ENCODE results near the gene TAF11L8. TPM values are rescaled to one million over a fixed set of nuclear protein-coding genes. Genes with fewer than 3 reads are reported as not detected.
"Not testable (repeated sequence)": the region's sequence is repeated elsewhere in the genome, so short reads cannot be mapped to it uniquely, and the experiment has no call there.

Gene TAF11L8
- total RNA-seq (2014; rRNA removed; shearing (Covaris generic)) = not detected in 2 replicates

DNA sequence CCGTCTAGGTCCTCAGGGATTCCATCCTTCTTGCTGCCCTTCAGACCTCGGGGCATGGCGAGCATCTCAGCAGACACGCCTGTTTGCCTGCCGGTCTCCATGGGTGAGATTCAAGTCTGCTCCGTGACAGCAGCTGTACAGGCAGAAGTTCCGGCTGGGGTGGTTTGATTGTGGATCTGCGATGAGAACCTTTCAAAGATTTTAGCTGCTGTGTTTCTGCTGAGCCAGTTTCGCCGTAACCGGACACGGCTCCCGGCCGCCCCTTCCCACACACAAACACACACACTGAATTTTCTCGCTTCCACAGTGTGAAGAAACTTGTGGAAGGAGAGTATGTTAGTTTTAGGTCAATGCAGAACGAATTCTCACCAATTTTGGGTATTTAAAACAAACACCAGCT is at the start of gene TAF11L8:
TAF11L8 (minus strand) TSS at position 101 of the 400 bp plus-strand sequence.
- not testable (repeated sequence) for DNase-seq (ENCODE audit: low read depth)

DNA sequence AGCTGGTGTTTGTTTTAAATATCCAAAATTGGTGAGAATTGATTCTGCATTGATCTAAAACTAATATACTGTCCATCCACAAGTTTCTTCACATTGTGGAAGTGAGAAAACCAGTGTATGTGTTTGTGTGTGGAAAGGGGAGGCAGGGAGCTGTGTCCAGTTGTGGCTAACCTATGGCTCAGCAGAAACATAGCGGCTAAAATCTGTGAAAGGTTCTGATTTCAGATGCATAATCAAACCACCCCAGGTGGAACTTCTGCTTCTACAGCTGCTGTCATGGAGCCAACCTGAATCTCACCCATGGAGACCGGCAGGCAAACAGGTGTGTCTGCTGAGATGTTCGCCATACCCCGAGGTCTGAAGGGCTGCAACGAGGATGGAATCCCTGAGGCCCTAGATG is 43.4 kb upstream of the TAF11L8 start, which contains the start of gene TAF11L14:
TAF11L14 (plus strand) TSS at position 301 of the 400 bp plus-strand sequence.
- no peak for DNase-seq (ENCODE audit: low read depth)

DNA sequence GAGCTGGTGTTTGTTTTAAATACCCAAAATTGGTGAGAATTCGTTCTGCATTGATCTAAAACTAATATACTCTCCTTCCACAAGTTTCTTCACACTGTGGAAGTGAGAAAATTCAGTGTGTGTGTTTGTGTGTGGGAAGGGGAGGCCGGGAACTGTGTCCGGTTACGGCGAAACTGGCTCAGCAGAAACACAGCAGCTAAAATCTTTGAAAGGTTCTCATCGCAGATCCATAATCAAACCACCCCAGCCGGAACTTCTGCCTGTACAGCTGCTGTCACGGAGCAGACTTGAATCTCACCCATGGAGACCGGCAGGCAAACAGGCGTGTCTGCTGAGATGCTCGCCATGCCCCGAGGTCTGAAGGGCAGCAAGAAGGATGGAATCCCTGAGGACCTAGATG is 41.0 kb upstream of the TAF11L8 start, which contains the start of gene TAF11L13:
TAF11L13 (plus strand) TSS at position 301 of the 400 bp plus-strand sequence.
- DNase-seq (ENCODE audit: low read depth) = not testable (repeated sequence)

DNA sequence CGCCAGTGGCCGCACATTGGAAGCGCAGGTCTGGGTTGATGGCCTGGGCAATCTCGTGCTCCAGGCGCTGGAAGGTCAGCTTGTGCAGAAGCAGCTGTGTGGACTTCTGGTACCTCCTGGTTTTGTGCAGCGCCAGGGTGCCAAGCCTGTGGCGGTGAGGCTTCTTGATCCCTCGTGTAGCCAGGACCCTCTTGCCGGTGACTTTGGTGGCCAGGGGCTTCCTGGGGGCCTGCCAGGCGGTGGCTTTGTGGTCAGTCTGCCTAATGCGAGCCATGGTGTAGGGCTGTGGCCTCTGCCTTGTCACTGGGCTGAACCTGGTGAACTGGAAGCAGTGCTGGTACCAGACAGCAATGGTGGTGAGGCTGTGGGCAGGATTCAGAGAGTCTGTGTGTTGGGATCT is 34.9 kb upstream of the TAF11L8 start:
- DNase-seq (ENCODE audit: low read depth) = no peak

DNA sequence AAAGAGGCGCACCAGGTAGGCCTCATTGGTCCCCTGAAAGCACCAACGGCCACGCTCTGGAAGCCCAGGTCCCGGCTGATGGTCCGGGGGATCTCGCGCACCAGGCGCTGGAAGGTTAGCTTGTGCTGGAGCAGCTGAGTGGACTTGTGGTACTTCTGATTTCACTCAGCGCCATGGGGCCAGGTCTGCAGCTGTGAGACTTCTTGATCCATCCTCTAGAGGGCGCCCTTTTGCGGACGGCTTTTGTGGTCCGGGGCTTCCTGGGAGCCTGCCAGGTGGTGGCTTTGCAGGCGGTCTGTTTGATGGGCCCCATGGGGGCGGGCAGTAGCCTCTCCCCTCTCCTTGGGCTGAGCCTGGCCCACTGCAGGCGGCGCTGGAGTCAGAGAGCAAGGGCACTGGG is 29.9 kb upstream of the TAF11L8 start:
- no peak for DNase-seq (ENCODE audit: low read depth)

DNA sequence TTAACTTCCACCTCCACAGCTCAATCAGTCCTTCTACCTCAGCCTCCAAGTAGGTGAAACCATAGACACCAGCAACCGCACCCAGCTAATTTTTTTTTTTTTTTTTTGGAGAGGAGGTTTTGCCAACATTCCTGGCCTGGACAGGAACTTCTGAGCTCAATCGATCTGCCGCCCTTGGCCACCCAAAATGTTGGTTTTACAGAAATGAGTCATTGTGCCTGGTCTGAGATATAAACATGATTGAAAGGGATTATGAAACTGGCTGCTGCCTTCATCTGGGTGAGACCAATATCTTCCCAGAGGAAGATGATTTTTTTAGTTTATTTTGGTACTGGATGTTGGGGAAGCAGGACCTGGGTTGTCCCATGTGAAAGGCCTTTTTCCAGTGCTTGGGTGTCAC is 28.6 kb upstream of the TAF11L8 start:
- no peak for DNase-seq (ENCODE audit: low read depth)

DNA sequence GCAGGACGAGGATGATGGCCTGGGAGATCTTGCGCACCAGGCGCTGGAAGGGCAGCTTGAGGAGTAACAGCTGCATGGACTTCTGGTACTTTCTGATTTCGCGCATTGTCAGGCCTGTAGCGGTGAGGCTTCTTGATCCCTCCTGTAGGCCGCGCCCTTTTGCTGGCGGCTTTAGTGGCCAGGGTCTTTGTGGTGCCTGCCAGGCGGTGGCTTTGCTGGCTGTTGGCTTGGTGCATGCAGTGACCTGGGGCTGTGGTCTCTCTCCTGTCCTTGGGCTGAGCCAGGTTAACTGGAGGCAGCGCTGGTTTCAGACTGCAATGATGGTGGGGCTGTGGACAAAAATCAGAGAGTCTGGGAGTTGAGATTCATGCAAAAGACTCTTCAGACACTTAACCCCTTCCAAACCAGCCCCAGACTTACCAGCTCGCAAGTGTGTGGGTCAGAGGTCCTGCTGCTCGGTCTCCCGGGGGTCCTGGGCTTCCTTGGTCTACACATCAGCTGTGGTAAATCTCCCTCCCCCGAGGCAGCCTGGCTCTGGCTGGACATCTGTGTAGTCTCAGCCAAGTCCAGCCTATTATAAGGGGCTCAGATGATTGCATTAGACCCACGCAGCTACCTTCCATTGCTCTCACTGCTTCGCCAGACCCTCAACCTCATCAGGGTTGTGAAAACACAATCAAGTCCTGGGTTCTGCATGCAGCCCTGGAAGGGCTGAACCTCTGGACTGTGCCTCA is 24.3 kb upstream of the TAF11L8 start:
- no peak for DNase-seq (ENCODE audit: low read depth)

DNA sequence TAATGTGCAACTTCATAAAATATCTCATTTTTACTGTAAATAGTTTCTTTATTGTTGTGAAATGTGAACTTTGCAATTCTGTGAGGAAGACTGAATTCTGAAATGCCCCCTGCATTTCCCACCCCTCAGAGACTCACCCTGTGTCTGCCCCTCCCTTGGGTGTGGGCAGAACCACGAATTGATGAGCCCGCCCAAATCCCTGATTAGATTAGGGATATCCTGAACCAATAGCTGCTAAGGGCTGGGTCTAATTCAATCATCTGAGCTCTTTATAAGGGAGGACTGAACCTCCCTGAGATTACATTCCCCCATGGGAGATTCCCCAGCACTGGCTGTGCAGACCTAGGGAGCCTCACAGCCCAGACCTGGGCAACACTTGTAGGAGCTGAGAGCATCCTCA is 19.3 kb upstream of the TAF11L8 start, which contains the start of gene TAF11L12:
TAF11L12 (plus strand) TSS at position 301 of the 400 bp plus-strand sequence.
- DNase-seq (ENCODE audit: low read depth) = not testable (repeated sequence)

GRCh38 chr5:17607461-17607860 is 16.7 kb upstream of the TAF11L8 start:
- DNase-seq (ENCODE audit: low read depth) = not testable (repeated sequence)

DNA sequence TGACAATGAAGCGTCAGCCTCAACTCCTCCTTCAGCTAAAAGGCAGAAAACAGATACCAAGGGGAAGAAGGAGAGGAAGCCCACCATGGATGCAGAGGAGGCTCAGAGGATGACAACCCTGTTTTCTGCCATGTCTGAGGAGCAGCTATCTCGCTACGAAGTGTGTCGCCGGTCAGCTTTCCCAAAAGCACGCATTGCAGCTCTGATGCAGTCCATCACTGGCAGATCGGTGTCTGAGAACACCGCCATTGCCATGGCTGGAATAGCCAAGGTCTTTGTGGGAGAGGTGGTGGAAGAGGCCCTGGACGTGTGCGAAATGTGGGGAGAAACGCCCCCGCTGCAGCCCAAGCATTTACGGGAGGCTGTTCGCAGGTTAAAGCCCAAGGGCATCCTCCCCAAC is 14.2 kb upstream of the TAF11L8 start:
- no peak for DNase-seq (ENCODE audit: low read depth)

DNA sequence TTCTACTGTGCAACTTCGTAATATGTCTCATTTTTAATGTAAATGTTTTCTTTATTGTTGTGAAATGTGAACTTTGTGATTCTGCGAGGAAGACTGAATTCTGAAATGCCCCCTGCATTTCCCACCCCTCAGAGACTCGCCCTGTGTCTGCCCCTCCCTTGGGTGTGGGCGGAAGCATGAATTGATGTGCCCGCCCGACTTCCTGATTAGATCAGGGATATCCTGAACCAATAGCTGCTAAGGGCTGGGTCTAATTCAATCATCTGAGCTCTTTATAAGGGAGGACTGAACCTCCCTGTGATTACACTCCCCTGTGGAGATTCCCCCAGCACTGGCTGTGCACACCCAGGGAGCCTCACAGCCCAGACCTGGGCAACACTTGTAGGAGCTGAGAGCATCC is 13.1 kb upstream of the TAF11L8 start, which contains the start of gene TAF11L11:
TAF11L11 (plus strand) TSS at position 304 of the 400 bp plus-strand sequence.
- DNase-seq (ENCODE audit: low read depth) = not testable (repeated sequence)

GRCh38 chr5:17597728-17598127 is 7.0 kb upstream of the TAF11L8 start, which contains the start of gene TAF11L10:
TSS of gene TAF11L10 (minus strand) at chr5:17597828.
- not testable (repeated sequence) for DNase-seq (ENCODE audit: low read depth)

DNA sequence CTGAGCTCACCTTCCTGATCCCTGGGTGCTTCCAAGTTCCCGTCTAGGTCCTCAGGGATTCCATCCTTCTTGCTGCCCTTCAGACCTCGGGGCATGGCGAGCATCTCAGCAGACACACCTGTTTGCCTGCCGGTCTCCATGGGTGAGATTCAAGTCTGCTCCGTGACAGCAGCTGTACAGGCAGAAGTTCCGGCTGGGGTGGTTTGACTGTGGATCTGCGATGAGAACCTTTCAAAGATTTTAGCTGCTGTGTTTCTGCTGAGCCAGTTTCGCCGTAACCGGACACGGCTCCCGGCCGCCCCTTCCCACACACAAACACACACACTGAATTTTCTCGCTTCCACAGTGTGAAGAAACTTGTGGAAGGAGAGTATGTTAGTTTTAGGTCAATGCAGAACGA is 3.5 kb upstream of the TAF11L8 start, which contains the start of gene TAF11L9:
TAF11L9 (minus strand) TSS at position 140 of the 400 bp plus-strand sequence.
- not testable (repeated sequence) for DNase-seq (ENCODE audit: low read depth)

GRCh38 chr5:17585658-17586057 is 5.1 kb downstream of the TAF11L8 start, which contains the start of gene TAF11L7:
TSS of gene TAF11L7 (minus strand) at chr5:17585758.
- DNase-seq (ENCODE audit: low read depth) = not testable (repeated sequence)

Other genes starting within 250 kb of the TAF11L8 start
- gene TAF11L2, start 92.7 kb downstream of the TAF11L8 start, total RNA-seq (2014; rRNA removed; shearing (Covaris generic)) = not detected in 2 replicates
- not detected in 2 replicates for gene TAF11L3, start 72.6 kb downstream of the TAF11L8 start, total RNA-seq (2014; rRNA removed; shearing (Covaris generic))
- not detected in 2 replicates for gene TAF11L4, start 69.2 kb downstream of the TAF11L8 start, total RNA-seq (2014; rRNA removed; shearing (Covaris generic))
- gene TAF11L5, start 65.7 kb downstream of the TAF11L8 start, total RNA-seq (2014; rRNA removed; shearing (Covaris generic)) = not detected in 2 replicates
- not detected in 2 replicates for gene TAF11L6, start 62.3 kb downstream of the TAF11L8 start, total RNA-seq (2014; rRNA removed; shearing (Covaris generic))
- not detected in 2 replicates for gene TAF11L7, start 5.2 kb downstream of the TAF11L8 start, total RNA-seq (2014; rRNA removed; shearing (Covaris generic))
- gene TAF11L9, start 3.4 kb upstream of the TAF11L8 start, total RNA-seq (2014; rRNA removed; shearing (Covaris generic)) = not detected in 2 replicates
- not detected in 2 replicates for gene TAF11L10, start 6.9 kb upstream of the TAF11L8 start, total RNA-seq (2014; rRNA removed; shearing (Covaris generic))
- not detected in 2 replicates for gene TAF11L11, start 13.2 kb upstream of the TAF11L8 start, total RNA-seq (2014; rRNA removed; shearing (Covaris generic))
- not detected in 2 replicates for gene TAF11L12, start 19.4 kb upstream of the TAF11L8 start, total RNA-seq (2014; rRNA removed; shearing (Covaris generic))
- gene TAF11L13, start 41.1 kb upstream of the TAF11L8 start, total RNA-seq (2014; rRNA removed; shearing (Covaris generic)) = not detected in 2 replicates
- not detected in 2 replicates for gene TAF11L14, start 43.5 kb upstream of the TAF11L8 start, total RNA-seq (2014; rRNA removed; shearing (Covaris generic))

All from RPMI7951 (cell line).